ENCODE data around the gene NFATC2IP. TPM values are rescaled to one million over a fixed set of nuclear protein-coding genes. Genes with fewer than 3 reads are reported as not detected.
"Not testable (repeated sequence)": the region's sequence is repeated elsewhere in the genome, so short reads cannot be mapped to it uniquely, and the experiment has no call there.

Gene NFATC2IP
- polyA plus RNA-seq, 1 donor from 2014 or later = 39.1 TPM

- H3K9ac ChIP-seq (ENCODE audit: low read length) = no peak overlapping the region
- H3F3A ChIP-seq (ENCODE audit: insufficient read depth, low read length, poor library complexity, severe bottlenecking) = no peaks in the 10 kb centered on the region
- H3K9me3 ChIP-seq (ENCODE audit: low read length) = no peaks in the 10 kb centered on the region
- no peak overlapping the region for H2AFZ ChIP-seq (ENCODE audit: low read depth, low read length)
- no peaks in the 10 kb centered on the region for H3K36me3 ChIP-seq (ENCODE audit: insufficient read depth, low read length)
- H3K4me3 ChIP-seq (ENCODE audit: low read length) = no peak overlapping the region
- no peaks in the 10 kb centered on the region for H4K20me1 ChIP-seq (ENCODE audit: insufficient read depth)
- H3K27ac ChIP-seq (ENCODE audit: low read length) = no peak overlapping the region
- H3K27me3 ChIP-seq (ENCODE audit: insufficient read depth, low read depth, low read length) = no peaks in the 10 kb centered on the region
- H3K9me2 ChIP-seq (ENCODE audit: insufficient read depth, low read length) = no peaks in the 10 kb centered on the region
- no peaks in the 10 kb centered on the region for H3K79me2 ChIP-seq (replicated peaks; ENCODE audit: insufficient read depth, low read length)
- H3K4me2 ChIP-seq (ENCODE audit: low read length) = no peak overlapping the region
- no peak for TF ChIP-seq POLR2AphosphoS5 (IDR thresholded peaks at IDR 0.05)
- TF ChIP-seq REST (IDR thresholded peaks at IDR 0.05; ENCODE audit: borderline replicate concordance) = no peak
- TF ChIP-seq EP300 (conservative IDR thresholded peaks at IDR 0.05; ENCODE audit: poor library complexity, severe bottlenecking) = no peak
- TF ChIP-seq CTCF (IDR thresholded peaks at IDR 0.05; ENCODE audit: poor library complexity, severe bottlenecking) = no peak
- TF ChIP-seq EZH2 (IDR thresholded peaks at IDR 0.05; ENCODE audit: borderline replicate concordance, insufficient read depth, low read length, poor library complexity, severe bottlenecking) = no peak
- no peak for TF ChIP-seq MXI1 (conservative IDR thresholded peaks at IDR 0.05; ENCODE audit: poor library complexity, severe bottlenecking)
- TF ChIP-seq TAF1 (IDR thresholded peaks at IDR 0.05; ENCODE audit: low read depth) = no peak
- TF ChIP-seq SMC3 (conservative IDR thresholded peaks at IDR 0.05; ENCODE audit: poor library complexity) = no peak
- no peak for TF ChIP-seq RAD21 (conservative IDR thresholded peaks at IDR 0.05)
Measured at GRCh38 chr16:28964496-28964895, 13.8 kb downstream of the NFATC2IP start.

- H3K79me2 ChIP-seq (replicated peaks; ENCODE audit: insufficient read depth, low read length) = no peaks in the 10 kb centered on the region
- no peaks in the 10 kb centered on the region for H3K27me3 ChIP-seq (ENCODE audit: insufficient read depth, low read depth, low read length)
- H3K27ac ChIP-seq (ENCODE audit: low read length) = no peak overlapping the region
- H2AFZ ChIP-seq (ENCODE audit: low read depth, low read length) = no peak overlapping the region
- H3K9me2 ChIP-seq (ENCODE audit: insufficient read depth, low read length) = no peaks in the 10 kb centered on the region
- TF ChIP-seq EP300 (conservative IDR thresholded peaks at IDR 0.05; ENCODE audit: poor library complexity, severe bottlenecking) (no peak), EZH2 (IDR thresholded peaks at IDR 0.05; ENCODE audit: borderline replicate concordance, insufficient read depth, low read length, poor library complexity, severe bottlenecking) (no peak), MXI1 (conservative IDR thresholded peaks at IDR 0.05; ENCODE audit: poor library complexity, severe bottlenecking) (no peak), SMC3 (conservative IDR thresholded peaks at IDR 0.05; ENCODE audit: poor library complexity) (no peak), CTCF (IDR thresholded peaks at IDR 0.05; ENCODE audit: poor library complexity, severe bottlenecking) (no peak), POLR2AphosphoS5 (IDR thresholded peaks at IDR 0.05) (no peak), REST (IDR thresholded peaks at IDR 0.05; ENCODE audit: borderline replicate concordance) (no peak), RAD21 (conservative IDR thresholded peaks at IDR 0.05) (no peak), TAF1 (IDR thresholded peaks at IDR 0.05; ENCODE audit: low read depth) (no peak)
- H3K4me3 ChIP-seq (ENCODE audit: low read length) = no peak overlapping the region
- H3K9me3 ChIP-seq (ENCODE audit: low read length) = no peaks in the 10 kb centered on the region
- H4K20me1 ChIP-seq (ENCODE audit: insufficient read depth) = no peaks in the 10 kb centered on the region
- H3K36me3 ChIP-seq (ENCODE audit: insufficient read depth, low read length) = no peaks in the 10 kb centered on the region
- H3K9ac ChIP-seq (ENCODE audit: low read length) = no peak overlapping the region
- H3F3A ChIP-seq (ENCODE audit: insufficient read depth, low read length, poor library complexity, severe bottlenecking) = no peaks in the 10 kb centered on the region
- H3K4me2 ChIP-seq (ENCODE audit: low read length) = no peak overlapping the region
Measured at GRCh38 chr16:28967156-28967555, 16.4 kb downstream of the NFATC2IP start.

- not testable (repeated sequence) for H3K27me3 ChIP-seq (ENCODE audit: insufficient read depth, low read depth, low read length); H4K20me1 ChIP-seq (ENCODE audit: insufficient read depth); H3K79me2 ChIP-seq (replicated peaks; ENCODE audit: insufficient read depth, low read length); H3F3A ChIP-seq (ENCODE audit: insufficient read depth, low read length, poor library complexity, severe bottlenecking); H3K27ac ChIP-seq (ENCODE audit: low read length); H3K9me2 ChIP-seq (ENCODE audit: insufficient read depth, low read length); H2AFZ ChIP-seq (ENCODE audit: low read depth, low read length); H3K9ac ChIP-seq (ENCODE audit: low read length); H3K4me2 ChIP-seq (ENCODE audit: low read length); H3K36me3 ChIP-seq (ENCODE audit: insufficient read depth, low read length); H3K4me3 ChIP-seq (ENCODE audit: low read length); H3K9me3 ChIP-seq (ENCODE audit: low read length)
Measured at GRCh38 chr16:28969696-28970095, 19.0 kb downstream of the NFATC2IP start.

Measured in neural cell (in vitro differentiated cells).